ENCODE data around the gene TRIM72.

The TRIM72 gene

GRCh38 chr16:31202414-31203375 is 11.2 kb upstream of the TRIM72 start, which contains the start of gene PYCARD:
PYCARD (minus strand) TSS chr16:31202760; CDS start chr16:31202690, 70 bp downstream.
- TF ChIP-seq, protein P1, sequence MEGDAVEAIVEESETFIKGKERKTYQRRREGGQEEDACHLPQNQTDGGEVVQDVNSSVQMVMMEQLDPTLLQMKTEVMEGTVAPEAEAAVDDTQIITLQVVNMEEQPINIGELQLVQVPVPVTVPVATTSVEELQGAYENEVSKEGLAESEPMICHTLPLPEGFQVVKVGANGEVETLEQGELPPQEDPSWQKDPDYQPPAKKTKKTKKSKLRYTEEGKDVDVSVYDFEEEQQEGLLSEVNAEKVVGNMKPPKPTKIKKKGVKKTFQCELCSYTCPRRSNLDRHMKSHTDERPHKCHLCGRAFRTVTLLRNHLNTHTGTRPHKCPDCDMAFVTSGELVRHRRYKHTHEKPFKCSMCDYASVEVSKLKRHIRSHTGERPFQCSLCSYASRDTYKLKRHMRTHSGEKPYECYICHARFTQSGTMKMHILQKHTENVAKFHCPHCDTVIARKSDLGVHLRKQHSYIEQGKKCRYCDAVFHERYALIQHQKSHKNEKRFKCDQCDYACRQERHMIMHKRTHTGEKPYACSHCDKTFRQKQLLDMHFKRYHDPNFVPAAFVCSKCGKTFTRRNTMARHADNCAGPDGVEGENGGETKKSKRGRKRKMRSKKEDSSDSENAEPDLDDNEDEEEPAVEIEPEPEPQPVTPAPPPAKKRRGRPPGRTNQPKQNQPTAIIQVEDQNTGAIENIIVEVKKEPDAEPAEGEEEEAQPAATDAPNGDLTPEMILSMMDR (IDR thresholded peaks at IDR 0.05; ENCODE audit: borderline replicate concordance, control extremely low read depth, extremely low read depth, insufficient read depth, missing control alignments): no peak
- in situ Hi-C loops (cut with MboI; ENCODE audit: low sequenced_read_pairs, unreplicated experiment): no loop called here
- peak; percentile 79 for DNase-seq (ENCODE audit: low spot score)

DNA sequence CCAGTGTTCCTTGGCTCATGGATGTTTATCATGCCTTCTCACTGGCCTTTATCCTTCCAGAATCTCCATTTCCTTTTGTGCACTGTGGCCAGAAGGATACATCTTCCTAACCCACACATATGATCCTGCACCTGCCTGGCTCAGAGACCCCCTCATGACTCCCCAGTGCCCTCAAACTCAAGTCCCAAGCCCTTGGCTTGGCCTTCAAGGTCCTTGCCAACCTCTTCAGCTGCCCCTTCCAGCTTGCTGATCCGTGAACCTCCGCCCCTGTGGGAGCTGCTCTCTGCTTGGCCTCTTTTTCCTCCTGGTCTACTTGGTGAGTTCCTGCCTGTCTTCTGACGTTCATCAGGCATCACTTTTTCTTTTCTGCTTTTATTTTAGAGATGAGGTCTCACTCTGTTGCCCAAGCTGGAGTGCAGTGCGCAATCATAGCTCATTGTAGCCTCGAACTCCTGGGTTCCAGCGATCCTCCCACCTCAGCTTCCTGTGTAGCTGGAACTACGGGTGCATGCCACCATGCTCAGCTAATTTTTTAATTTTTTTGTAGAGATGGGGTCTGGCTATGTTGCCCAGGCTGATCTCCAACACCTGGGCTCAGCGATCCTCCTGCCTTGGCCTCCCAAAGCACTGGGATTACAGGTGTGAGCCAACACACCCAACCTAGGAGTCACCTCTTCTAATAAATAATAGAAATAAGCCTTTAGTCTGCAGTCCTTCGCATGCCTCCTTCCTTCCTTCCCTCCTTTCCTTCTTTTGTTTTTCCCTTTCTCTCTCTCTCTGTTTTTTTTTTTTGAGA is 8.8 kb upstream of the TRIM72 start:
- TF ChIP-seq, protein P1 (IDR thresholded peaks at IDR 0.05; ENCODE audit: borderline replicate concordance, control extremely low read depth, extremely low read depth, insufficient read depth, missing control alignments): no peak
- no peak for DNase-seq (ENCODE audit: low spot score)
- in situ Hi-C loops (cut with MboI; ENCODE audit: low sequenced_read_pairs, unreplicated experiment): no loop called here

- in situ Hi-C loops (cut with MboI; ENCODE audit: low sequenced_read_pairs, unreplicated experiment): no loop called here
- TF ChIP-seq, protein P1 (IDR thresholded peaks at IDR 0.05; ENCODE audit: borderline replicate concordance, control extremely low read depth, extremely low read depth, insufficient read depth, missing control alignments): no peak
- DNase-seq (ENCODE audit: low spot score): no peak
Measured at GRCh38 chr16:31206776-31207175, 7.1 kb upstream of the TRIM72 start.

DNA sequence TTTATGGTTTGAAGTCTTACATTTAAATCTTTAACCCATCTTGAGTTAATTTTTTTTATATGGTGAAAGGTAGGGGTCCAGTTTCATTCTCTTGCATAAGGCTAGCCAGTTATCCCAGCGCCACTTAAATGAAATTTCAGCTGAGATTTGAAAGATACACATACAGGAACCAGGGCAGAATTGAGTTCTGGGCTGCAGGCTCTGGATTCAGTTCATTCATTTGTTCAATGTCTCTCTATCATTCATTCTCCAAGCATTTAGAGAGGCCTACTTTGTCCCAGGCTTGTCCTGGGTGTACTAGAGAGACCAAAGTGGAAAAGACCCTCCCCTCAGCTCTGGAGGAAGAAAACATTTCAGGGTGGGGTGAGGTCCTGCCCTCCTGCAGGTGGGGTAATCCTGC is 577 bp upstream of the TRIM72 start:
- in situ Hi-C loops (cut with MboI; ENCODE audit: low sequenced_read_pairs, unreplicated experiment): no loop called here
- TF ChIP-seq, protein P1 (IDR thresholded peaks at IDR 0.05; ENCODE audit: borderline replicate concordance, control extremely low read depth, extremely low read depth, insufficient read depth, missing control alignments): no peak
- no peak for DNase-seq (ENCODE audit: low spot score)

- in situ Hi-C loops (cut with MboI; ENCODE audit: low sequenced_read_pairs, unreplicated experiment): no loop called here
- TF ChIP-seq, protein P1 (IDR thresholded peaks at IDR 0.05; ENCODE audit: borderline replicate concordance, control extremely low read depth, extremely low read depth, insufficient read depth, missing control alignments): no peak
- DNase-seq (ENCODE audit: low spot score): no peak
Measured at GRCh38 chr16:31214708-31215286, 878 bp downstream of the TRIM72 start.
